GM12872 (cell line): Measurements from ENCODE around the gene TPPP3.

ENCODE experiments used
- TF ChIP-seq, protein P1 (sequence below): IDR thresholded peaks from 3 replicates; pipeline ENCODE4 v1.5.1; 2011; ENCODE audit warnings: low read depth, mild to moderate bottlenecking, low read length, moderate library complexity; ENCODE audit not compliant: insufficient read depth

Gene TPPP3

DNA sequence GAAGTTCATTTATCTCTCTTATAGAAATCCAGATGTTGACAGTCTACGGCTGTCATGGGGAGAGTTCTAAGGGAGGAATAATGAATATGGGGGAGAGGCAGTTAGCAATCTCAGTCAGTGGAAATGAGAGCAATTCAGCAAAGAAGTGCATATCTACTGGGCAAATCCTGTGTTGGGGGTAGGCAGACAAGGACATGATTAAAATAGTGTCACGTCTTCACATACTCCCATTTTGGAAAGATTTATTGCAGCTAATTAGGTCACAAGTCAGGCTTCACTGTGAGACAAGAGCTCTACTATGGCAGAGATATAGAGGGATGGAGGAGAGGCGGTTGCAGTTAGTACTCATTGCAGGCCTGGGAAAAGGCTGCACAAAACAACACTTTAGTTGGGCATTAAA lies 36.9 kb downstream of the TPPP3 start:
- TF ChIP-seq, protein P1, sequence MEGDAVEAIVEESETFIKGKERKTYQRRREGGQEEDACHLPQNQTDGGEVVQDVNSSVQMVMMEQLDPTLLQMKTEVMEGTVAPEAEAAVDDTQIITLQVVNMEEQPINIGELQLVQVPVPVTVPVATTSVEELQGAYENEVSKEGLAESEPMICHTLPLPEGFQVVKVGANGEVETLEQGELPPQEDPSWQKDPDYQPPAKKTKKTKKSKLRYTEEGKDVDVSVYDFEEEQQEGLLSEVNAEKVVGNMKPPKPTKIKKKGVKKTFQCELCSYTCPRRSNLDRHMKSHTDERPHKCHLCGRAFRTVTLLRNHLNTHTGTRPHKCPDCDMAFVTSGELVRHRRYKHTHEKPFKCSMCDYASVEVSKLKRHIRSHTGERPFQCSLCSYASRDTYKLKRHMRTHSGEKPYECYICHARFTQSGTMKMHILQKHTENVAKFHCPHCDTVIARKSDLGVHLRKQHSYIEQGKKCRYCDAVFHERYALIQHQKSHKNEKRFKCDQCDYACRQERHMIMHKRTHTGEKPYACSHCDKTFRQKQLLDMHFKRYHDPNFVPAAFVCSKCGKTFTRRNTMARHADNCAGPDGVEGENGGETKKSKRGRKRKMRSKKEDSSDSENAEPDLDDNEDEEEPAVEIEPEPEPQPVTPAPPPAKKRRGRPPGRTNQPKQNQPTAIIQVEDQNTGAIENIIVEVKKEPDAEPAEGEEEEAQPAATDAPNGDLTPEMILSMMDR, result no peak

DNA sequence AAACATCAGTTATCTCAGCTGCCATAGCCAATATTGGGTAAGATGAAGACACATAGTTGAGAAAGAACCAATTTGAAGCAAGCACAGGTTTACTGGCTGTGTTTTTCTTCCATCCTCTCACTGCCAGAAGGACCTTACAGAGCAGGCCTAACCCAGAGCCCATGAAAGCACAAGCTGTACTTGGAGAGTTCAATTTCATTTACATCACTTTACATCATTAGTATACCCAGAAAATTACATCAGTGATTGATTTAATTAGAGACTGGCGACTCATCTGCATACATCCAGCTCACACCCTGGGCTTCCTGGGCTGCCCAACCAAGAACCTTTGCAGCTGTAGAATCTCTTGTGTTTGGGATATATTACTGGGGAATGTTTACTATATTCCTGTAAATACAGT lies 43.0 kb downstream of the TPPP3 start:
- TF ChIP-seq, protein P1, result no peak

DNA sequence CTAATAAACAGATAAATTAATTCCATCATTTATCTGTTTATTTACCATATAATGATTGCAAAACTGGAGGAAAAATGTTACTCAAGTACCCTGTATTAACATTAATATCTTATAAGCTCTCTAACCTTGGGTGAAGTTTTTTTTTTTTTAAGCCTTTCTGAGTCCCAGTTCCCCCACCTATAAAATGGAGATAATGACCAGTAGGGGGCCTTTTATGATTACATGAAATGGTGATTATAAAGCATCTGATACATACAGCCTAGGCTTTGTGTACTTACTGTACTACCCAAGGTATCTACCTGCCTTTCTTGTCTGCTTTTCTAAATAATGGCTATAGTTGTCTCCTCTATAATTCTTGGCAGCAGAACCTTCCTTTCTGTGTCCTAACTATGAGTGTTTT lies 44.1 kb downstream of the TPPP3 start:
- TF ChIP-seq, protein P1, result peak; percentile 47

DNA sequence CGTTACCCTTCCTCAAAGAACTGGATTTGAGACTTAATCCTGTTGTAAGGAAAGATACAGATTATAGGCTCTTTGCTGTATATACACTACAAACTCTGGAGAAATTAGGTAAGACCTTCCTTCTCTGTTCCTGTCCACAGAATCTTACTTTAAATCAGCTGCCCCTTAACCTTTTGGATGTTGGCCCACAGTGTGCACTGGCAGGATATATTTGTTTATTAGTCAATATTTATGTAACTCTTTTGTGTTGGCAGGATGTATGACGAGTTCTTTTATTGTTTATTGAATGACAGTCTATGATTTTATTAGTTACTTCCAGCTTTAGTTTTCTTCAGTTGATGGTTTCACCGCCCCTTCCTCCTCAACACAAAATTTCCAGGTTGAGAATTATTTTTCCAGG lies 47.0 kb downstream of the TPPP3 start:
- TF ChIP-seq, protein P1, result no peak

DNA sequence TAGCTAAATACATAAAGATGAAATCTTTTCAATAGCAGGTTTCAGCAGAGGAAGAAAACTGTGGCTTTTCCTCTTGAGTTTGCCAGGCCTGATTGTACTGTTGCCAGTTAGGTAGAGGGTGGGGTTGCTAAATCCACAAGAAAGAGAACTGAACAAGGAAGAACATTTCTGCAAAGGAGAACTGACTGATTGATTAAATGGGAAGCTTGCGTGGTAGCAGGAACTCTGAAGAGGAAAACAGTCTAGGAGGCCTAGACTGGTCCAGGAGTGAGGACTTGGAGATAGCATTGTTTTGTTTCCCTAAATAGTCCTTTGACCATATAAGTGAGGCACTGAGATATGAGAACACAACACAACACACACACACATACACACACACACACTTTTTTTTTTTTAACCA lies 47.9 kb downstream of the TPPP3 start:
- TF ChIP-seq, protein P1, result no peak

DNA sequence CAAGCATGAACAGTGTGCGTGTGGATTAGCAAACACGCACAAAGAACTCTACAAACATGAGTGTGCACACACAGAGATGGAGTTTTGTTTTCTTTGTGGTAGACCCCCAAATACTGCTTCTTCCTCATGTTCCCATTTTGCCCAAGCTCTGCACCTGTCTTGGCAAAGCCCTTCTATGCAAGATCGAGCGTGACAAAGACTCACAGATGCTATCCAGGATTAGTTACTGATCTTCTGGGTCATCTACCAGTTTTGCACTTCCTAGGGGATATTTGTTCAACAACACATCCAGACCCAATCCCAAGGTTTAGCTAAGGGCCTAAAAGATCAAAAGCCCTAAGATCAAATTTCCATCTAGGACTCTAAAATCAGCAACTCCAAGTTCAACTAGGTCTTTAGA lies 50.7 kb downstream of the TPPP3 start:
- TF ChIP-seq, protein P1, result no peak

DNA sequence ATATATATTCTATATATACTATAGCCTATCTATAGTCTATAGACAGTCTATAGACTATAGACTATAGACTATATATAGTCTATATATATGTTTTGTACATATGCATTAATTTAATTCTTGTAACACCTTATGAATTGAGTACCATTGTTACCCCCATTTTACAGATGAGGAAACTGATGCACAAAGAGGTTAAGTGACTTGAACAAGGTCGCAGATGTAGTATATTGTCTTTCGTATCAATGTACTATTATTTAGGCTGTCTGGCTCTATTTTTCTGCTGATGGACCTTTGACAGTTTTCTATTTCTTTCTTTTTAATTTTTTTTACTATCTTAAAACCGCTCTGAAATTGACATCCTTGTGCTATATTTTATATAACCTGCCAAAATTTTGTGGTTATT lies 52.0 kb downstream of the TPPP3 start:
- TF ChIP-seq, protein P1, result no peak
